MM.1S (cell line): ENCODE results near the gene SDC1.
"Not testable (repeated sequence)": the region's sequence is repeated elsewhere in the genome, so short reads cannot be mapped to it uniquely, and the experiment has no call there.

Source experiments
- DNase-seq: peaks from one replicate; pipeline ENCODE4 v3.0.0-alpha.2; 2015
- H2AFZ ChIP-seq: fragments of 300-600 bp; sonication (generic); 2 replicates; pipeline ENCODE4 v1.6.0; 2016; ENCODE audit warnings: antibody characterized with exemption, low read length
- H3F3A ChIP-seq: fragments of 300-600 bp; sonication (generic); 2 replicates; pipeline ENCODE4 v1.6.1; 2016; ENCODE audit warnings: mild to moderate bottlenecking, antibody characterized with exemption, low read length, moderate library complexity, mixed read lengths; ENCODE audit not compliant: insufficient read depth
- H3K27ac ChIP-seq: fragments of 300-600 bp; sonication (generic); 2 replicates; pipeline ENCODE4 v1.5.1; 2016; ENCODE audit warnings: mild to moderate bottlenecking, low read length
- H3K27me3 ChIP-seq: fragments of 300-600 bp; sonication (generic); replicated peaks from 2 replicates; pipeline ENCODE4 v1.6.0; 2016; ENCODE audit warnings: low read length; ENCODE audit not compliant: insufficient read depth
- H3K36me3 ChIP-seq: fragments of 300-600 bp; sonication (generic); replicated peaks from 2 replicates; pipeline ENCODE4 v1.6.1; 2016; ENCODE audit warnings: mild to moderate bottlenecking, low read length, mixed read lengths; ENCODE audit not compliant: insufficient read depth
- H3K4me1 ChIP-seq: fragments of 300-600 bp; sonication (generic); 2 replicates; pipeline ENCODE4 v1.6.1; 2016; ENCODE audit warnings: low read length, mixed read lengths
- H3K4me2 ChIP-seq: fragments of 300-600 bp; sonication (generic); 2 replicates; pipeline ENCODE4 v1.6.0; 2016; ENCODE audit warnings: low read depth, low read length
- H3K4me3 ChIP-seq: fragments of 300-600 bp; sonication (generic); 2 replicates; pipeline ENCODE4 v1.5.1; 2016; ENCODE audit warnings: low read length, mixed read lengths
- H3K79me2 ChIP-seq: fragments of 300-600 bp; sonication (generic); 2 replicates; pipeline ENCODE4 v1.6.1; 2016; ENCODE audit warnings: mixed run types, low read length, mixed read lengths
- H3K9ac ChIP-seq: fragments of 300-600 bp; sonication (generic); 2 replicates; pipeline ENCODE4 v1.6.1; 2016; ENCODE audit warnings: low read length, mixed read lengths
- H3K9me2 ChIP-seq: fragments of 300-600 bp; sonication (generic); replicated peaks from 2 replicates; pipeline ENCODE4 v1.6.1; 2016; ENCODE audit warnings: mild to moderate bottlenecking, low read length, mixed read lengths; ENCODE audit not compliant: insufficient read depth
- H3K9me3 ChIP-seq: fragments of 300-600 bp; sonication (generic); replicated peaks from 2 replicates; pipeline ENCODE4 v1.6.1; 2016; ENCODE audit warnings: mild to moderate bottlenecking, low read length, mixed read lengths; ENCODE audit not compliant: insufficient read depth
- H4K20me1 ChIP-seq: fragments of 300-600 bp; sonication (generic); 2 replicates; pipeline ENCODE4 v1.6.1; 2016; ENCODE audit warnings: mild to moderate bottlenecking, low read length, moderate library complexity, mixed read lengths; ENCODE audit not compliant: insufficient read depth
- CTCF ChIP-seq: fragments of 300-600 bp; sonication (generic); IDR thresholded peaks from 2 replicates; pipeline ENCODE4 v1.5.1; 2016; ENCODE audit warnings: antibody characterized with exemption, low read length, mixed read lengths
- EZH2 ChIP-seq: fragments of 300-600 bp; sonication (generic); optimal IDR thresholded peaks from 2 replicates; pipeline ENCODE3; 2017; ENCODE audit warnings: low read depth, mild to moderate bottlenecking, antibody characterized with exemption, low read length, mixed read lengths
- EZH2phosphoT487 ChIP-seq: fragments of 300-600 bp; sonication (generic); IDR thresholded peaks from 2 replicates; pipeline ENCODE4 v1.6.1; 2018; ENCODE audit warnings: antibody characterized with exemption, low read length

Gene SDC1

DNA sequence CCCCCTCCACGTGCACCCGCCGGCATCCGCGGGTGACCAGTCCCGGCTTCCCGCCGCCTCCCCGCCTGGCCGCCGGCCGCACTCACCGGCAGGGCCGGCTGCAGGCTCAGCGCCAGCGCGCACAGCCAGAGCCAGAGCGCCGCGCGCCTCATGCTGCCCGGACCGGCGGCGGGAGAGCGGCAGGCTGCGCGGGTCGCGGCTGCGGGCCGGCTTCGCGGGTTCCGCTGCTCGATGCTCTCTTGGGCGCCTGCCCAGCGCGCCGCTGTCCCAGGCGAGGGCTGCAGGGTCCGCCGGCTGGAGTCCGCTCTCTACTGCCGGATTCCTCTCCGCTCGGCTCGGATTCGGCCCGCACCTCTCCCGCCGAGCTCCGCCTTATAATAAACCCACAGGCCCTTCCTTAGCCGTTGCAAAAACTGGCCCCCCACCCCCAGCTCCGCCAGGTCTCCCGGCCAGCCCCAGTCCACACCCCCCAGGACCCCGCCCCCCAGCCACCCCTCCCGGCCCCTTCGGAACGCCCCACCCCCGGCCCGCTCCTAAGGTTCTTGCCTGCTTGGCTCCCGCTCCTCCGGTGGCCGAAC lies at the start of gene SDC1:
TSS of gene SDC1 (minus strand) at position 415 of the 578 bp plus-strand sequence. CDS start at position 152, 263 bp downstream.
- Histone ChIP-seq H3K27ac (peak within 1 kb of the TSS; percentile 98), H3K9ac (peak within 1 kb of the TSS; percentile 97), H3K4me3 (peak within 1 kb of the TSS; percentile 92), H3K36me3 (0 out of 2 replicates have a peak, but pooled peaks cover 6% of the 10 kb centered on the region), H4K20me1 (no peaks in the 10 kb centered on the region), H2AFZ (peak within 1 kb of the TSS; percentile 75), H3K27me3 (no peaks in the 10 kb centered on the region), H3K9me3 (no peaks in the 10 kb centered on the region), H3K4me1 (peaks cover 37% of the 10 kb centered on the region), H3F3A (peaks cover 51% of the 10 kb centered on the region), H3K9me2 (no peaks in the 10 kb centered on the region), H3K79me2 (peaks cover 54% of the 10 kb centered on the region), H3K4me2 (peak within 1 kb of the TSS; percentile 93)
- peak; percentile 79 for DNase-seq
- no peak for TF ChIP-seq EZH2
- TF ChIP-seq EZH2phosphoT487: no peak
- TF ChIP-seq CTCF: no peak

GRCh38 chr2:20273042-20273441 lies 48.1 kb upstream of the SDC1 start:
- H4K20me1 ChIP-seq: no peaks in the 10 kb centered on the region
- H2AFZ ChIP-seq: no peak overlapping the region
- peaks cover 46% of the 10 kb centered on the region for H3K4me1 ChIP-seq
- H3K79me2 ChIP-seq: peaks cover 59% of the 10 kb centered on the region
- peak overlapping the region; percentile 86 for H3K4me2 ChIP-seq
- peak overlapping the region; percentile 87 for H3K27ac ChIP-seq
- H3K9ac ChIP-seq: peak overlapping the region; percentile 39
- no peaks in the 10 kb centered on the region; the same call in 1 of the 2 replicates for H3K36me3 ChIP-seq
- peak overlapping the region; percentile 43 for H3K4me3 ChIP-seq
- no peak for TF ChIP-seq EZH2
- no peak for TF ChIP-seq EZH2phosphoT487
- H3F3A ChIP-seq: peaks cover 32% of the 10 kb centered on the region
- H3K9me3 ChIP-seq: no peaks in the 10 kb centered on the region
- no peaks in the 10 kb centered on the region for H3K9me2 ChIP-seq
- H3K27me3 ChIP-seq: no peaks in the 10 kb centered on the region
- peak; percentile 82 for DNase-seq

GRCh38 chr2:20268317-20268716 lies 43.4 kb upstream of the SDC1 start:
- H3K27me3 ChIP-seq, H3K4me1 ChIP-seq, H3K4me2 ChIP-seq, H2AFZ ChIP-seq, H3K9me3 ChIP-seq, H3K9me2 ChIP-seq, H4K20me1 ChIP-seq, H3K27ac ChIP-seq, DNase-seq, H3K36me3 ChIP-seq, H3K9ac ChIP-seq, H3K4me3 ChIP-seq: not testable (repeated sequence)
- Histone ChIP-seq H3F3A (peaks cover 14% of the 10 kb centered on the region), H3K79me2 (peaks cover 57% of the 10 kb centered on the region)

- peaks cover 6% of the 10 kb centered on the region for H3F3A ChIP-seq
- no peak overlapping the region for H3K4me2 ChIP-seq
- no peak overlapping the region for H3K9ac ChIP-seq
- no peak overlapping the region for H2AFZ ChIP-seq
- H4K20me1 ChIP-seq: no peaks in the 10 kb centered on the region
- peaks cover 57% of the 10 kb centered on the region for H3K79me2 ChIP-seq
- H3K36me3 ChIP-seq: no peaks in the 10 kb centered on the region; the same call in 1 of the 2 replicates
- TF ChIP-seq CTCF: no peak
- DNase-seq: no peak
- no peaks in the 10 kb centered on the region for H3K9me3 ChIP-seq
- H3K27ac ChIP-seq: no peak overlapping the region
- H3K9me2 ChIP-seq: no peaks in the 10 kb centered on the region
- no peaks in the 10 kb centered on the region for H3K27me3 ChIP-seq
- H3K4me1 ChIP-seq: peaks cover under 1% of the 10 kb centered on the region; the same call in 1 of the 2 replicates
- no peak overlapping the region for H3K4me3 ChIP-seq
These were observed 42.6 kb upstream of the SDC1 start for GRCh38 chr2:20267529-20267928.
